NOMO-1 (cell line): Measurements from ENCODE around the gene TAF1A.
"Not testable (repeated sequence)": the region's sequence is repeated elsewhere in the genome, so short reads cannot be mapped to it uniquely, and the experiment has no call there.

Experiments used
- DNase-seq, 2 experiments: peaks; one replicate each; lab custom pipeline; 2025; ENCODE audit not compliant: unreplicated experiment in 2 of 2; lab: John Stamatoyannopoulos, UW

Gene TAF1A

DNA sequence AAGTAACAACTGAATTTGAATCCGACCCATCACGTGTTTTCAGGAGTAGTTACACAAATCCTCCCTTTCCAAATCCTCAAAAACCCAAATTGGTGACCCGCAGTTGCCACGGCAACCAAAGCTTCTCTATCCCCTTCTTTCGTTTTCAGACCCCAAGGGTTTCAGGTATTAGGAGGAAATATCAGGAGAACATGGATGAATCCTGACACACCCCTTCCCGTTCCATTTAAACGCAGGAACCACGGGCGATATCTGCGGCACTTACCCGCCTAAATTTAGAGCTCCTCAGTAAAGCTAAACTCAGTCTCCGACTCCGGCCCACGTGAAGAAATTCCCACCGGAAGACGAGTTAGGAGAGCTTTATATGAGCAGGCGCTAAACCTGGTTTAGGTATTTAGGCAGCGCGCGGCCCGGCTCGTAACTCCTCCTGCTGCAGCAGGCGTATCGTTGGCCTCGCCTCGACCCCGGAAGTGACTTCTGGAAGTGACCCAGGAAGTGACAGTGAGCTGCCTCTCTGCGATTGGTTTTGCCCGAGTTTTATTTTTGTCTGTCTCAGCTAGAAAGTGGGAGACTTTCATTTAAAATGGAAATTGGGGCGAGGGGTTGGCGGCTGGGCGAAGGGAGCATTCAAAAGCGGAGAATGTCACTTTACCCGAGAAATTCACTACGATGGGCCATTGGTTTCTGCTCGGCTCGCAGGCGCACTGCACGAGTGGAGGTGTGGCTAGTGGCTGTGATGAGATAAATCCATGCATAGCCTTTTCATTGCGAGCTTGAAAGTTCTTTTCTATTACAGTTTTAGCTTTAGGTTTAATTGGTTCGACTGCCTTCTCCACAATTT, at the start of gene TAF1A:
Gene TAF1A (minus strand): TSS at position 472 of the 841 bp plus-strand sequence.
- peak; percentile 73 to 84 for DNase-seq

DNA sequence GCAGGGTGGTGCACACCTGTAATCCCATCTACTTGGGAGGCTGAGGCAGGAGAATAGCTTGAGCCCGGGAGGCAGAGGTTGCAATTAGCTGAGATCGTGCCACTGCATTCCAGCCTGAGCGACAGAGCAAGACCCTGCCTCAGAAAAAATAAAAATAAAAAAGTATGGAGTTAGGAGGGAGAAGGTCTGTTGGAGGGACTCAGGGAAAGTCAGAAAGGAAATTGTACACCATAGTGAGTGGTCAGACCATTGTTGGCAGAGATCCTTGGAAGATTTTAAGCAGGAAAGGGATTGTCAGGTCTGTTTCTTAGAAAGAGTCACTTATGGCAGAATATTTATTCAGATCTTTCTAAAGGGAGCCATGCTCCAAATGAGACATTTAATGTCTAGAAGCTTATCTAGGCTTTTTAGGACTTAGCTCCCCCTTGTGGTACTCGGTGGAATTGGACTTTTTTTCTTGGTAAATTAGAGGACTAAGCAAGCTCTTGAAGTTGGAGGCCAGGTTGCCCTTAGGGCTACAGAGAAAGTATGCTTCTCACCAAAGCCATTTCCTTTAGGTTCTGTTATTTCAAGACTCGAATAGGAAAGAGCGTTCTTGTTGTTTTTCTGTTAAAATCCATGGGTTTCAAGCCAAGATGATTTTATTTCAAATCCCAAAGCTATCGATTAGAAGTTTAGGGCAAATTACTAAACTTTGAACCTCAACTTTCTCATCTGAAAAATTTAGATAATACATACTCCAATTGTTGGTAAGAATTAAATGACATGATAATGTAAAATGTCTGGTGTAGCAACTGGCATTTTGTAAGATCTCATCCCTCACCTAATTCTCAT, 44.7 kb upstream of the TAF1A start:
- peak; percentile 67 to 70 for DNase-seq

DNA sequence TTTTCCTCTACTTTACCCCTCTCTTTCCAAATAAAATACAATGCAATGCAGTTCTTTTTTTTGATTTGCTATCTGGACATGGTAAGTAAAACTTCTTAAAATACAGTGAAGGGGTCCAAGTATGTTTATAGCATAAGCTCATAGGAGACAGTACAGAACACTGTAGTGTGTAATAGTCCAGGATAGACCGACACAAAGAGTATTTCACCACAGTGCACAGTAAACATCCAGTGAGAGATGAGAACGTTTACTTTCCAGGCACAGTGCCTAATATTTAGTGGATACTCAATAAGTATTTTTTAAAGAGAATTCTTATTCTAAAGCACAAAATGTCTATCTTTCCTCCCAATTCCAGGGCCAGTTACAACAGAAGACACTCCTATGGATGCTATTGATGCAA, 43.0 kb upstream of the TAF1A start:
- DNase-seq = no peak

DNA sequence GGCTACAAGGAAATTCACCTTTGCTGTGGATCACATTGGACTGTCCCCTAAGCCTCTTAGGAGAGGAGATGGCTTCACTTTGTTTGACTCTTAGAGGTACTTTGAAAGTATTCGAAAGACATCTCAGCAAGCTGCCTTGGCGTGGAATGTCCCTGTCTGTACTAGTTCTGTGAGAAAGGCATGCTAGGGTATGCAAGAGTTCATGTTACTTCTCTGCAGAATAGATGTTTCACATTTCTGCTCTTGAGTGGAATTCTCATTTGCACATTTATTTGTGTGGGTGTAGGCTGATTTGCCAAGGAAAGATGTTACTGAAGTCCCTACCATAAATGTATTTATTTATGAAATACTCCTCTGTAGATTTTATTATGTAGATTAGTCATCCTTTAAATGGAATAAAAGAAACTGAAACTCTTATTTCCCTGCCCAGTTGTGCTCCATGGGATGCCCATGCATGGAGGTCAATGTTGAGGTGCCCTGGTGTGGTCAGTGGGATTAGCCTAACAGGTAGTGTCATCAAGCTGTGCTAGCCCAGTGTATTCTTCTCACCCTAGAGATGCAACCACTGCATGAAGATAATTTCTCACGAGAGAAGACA, 42.0 kb upstream of the TAF1A start:
- DNase-seq = no peak

DNA sequence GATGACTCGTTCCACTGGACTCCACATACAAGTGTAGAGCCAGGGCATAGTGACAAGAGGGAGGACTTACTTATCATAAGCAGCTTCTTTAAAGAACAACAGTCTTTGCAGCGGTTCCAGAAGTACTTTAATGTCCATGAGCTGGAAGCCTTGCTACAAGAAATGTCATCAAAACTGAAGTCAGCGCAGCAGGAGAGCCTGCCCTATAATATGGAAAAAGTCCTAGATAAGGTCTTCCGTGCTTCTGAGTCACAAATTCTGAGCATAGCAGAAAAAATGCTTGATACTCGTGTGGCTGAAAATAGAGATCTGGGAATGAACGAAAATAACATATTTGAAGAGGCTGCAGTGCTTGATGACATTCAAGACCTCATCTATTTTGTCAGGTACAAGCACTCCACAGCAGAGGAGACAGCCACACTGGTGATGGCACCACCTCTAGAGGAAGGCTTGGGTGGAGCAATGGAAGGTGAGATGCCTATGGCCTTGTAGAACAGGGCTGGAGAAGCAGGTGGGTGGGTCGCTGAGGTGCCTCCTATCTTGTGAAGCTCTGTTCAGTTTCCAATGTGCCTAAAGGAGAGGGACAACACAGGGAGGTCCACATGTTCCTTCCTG, 40.3 kb upstream of the TAF1A start:
- DNase-seq = no peak

DNA sequence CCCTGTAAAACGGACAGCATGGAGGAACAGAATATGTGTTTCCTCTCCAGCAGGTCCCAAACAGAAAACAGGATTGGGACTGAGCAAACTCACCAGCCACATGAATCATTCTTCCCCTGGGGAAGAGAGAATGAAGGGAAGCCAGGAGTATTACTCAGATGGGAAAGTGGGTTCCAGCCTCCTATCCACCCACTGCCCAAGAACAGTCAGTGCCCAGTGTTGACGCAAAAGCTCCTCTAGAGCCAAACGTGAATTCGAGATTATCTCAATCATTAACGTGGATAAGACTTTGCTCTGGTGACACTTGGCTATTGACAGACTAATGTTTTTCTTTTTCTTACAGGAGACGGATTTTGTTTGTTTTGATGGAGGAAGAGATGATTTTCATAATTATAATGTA, 37.5 kb upstream of the TAF1A start:
- no peak for DNase-seq

DNA sequence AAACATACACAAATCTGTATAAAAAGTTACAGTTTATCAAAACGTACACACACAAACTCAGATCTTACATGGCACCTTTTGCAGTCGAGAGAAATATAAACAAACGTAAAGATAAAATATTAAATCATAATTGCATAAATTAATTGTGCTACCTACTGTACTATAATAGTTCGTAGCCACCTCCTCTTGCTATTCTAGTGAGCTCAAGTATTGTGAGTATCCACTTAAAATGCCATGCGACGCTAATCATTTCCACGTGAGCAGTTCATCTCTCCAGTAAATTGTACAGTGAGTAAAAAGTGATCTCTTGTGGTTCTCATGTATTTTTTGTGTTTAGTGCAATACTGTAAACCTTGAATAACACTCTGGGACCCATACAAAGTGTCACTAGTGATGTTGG, 34.5 kb upstream of the TAF1A start:
- DNase-seq = no peak

DNA sequence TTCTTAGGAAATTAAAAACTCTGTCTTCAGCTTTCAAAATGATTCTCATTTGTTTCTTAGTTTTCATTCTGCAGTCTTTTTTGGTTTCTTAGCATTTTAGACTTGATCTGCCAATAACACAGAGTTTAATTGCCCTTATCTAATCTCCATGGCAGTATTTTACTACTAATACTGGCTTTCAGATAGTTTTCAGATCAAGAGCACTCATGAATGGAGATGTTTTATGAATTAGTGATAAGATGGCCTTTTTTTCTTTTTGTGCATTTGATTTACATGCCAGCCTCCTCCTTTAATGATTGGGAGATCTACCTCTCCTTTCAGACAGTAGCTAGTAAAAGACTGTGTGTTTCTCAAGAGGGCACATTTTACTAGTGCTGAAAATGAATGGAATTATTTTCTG, 33.7 kb upstream of the TAF1A start:
- DNase-seq = no peak

DNA sequence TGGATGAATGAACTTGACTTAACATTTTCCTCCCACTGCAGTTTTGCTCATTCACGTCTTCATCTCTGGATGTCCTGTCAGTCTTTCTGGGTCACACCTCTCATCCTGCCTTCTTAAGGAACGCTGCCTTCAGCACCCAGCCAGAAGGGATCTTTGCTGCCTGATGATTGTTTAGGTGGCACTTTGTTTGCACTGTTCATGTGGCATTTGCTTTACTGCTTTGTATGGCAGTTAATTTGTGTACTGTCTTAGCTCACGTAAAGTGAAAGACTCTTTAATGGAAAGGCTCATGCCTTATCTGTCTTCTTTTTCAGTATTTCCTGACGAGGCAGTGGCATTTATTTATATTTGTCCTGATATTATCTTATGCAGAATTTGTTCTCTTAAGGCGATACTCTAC, 33.0 kb upstream of the TAF1A start:
- no peak for DNase-seq

DNA sequence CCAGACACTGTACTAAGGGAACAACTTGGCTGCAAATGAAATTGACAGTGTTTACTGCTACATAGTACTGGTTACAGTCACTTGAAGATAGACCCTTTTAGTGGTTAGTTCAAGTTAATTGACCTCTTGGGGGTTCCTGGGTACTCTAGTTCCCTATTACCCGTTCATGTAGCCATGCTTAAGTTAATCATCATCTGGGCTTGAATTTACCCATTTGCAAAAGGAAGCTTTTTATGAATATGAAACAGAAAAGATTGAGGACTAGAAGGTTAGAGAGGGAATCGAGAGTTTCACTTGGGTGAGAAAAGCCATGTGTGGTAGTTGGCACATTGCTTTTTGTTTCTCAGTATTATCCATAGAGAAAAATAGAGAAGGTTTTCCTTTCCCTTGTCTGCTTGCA, 30.8 kb upstream of the TAF1A start:
- no peak for DNase-seq

DNA sequence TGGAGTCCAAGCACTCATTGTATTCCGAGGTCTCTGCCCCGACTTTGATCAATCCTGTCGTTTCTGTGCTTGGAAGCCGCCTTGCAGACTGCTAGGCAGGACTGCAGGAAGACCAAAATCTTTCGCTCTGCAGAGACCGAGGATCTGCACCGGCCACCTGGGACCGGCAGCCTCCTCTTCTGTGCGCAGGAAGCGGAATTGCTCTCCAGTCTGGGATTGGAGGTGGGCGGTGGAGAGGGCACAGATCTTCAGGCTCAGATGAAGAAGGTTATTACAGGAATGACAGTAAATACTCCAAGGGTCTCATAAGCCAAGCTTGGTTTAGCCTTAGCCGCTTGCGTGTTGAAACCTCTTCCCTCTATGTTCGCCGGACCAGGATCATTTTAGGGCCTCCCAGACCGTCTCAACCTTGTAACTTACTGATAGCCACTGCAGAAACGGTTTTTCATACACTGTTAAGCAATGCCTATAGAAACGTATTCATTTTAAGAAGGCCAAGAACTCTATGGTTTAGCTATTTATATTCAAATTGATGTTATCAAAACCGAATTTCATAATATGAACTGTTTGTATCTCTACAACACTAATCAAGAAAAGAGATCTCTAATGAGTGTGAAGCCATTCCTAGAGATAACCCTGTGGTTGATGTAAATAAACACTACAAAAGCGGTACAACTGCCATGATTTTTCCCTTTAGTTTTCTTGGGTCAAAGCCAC, 29.3 kb upstream of the TAF1A start:
- peak in 1 of 2 experiments; percentile 28 for DNase-seq

DNA sequence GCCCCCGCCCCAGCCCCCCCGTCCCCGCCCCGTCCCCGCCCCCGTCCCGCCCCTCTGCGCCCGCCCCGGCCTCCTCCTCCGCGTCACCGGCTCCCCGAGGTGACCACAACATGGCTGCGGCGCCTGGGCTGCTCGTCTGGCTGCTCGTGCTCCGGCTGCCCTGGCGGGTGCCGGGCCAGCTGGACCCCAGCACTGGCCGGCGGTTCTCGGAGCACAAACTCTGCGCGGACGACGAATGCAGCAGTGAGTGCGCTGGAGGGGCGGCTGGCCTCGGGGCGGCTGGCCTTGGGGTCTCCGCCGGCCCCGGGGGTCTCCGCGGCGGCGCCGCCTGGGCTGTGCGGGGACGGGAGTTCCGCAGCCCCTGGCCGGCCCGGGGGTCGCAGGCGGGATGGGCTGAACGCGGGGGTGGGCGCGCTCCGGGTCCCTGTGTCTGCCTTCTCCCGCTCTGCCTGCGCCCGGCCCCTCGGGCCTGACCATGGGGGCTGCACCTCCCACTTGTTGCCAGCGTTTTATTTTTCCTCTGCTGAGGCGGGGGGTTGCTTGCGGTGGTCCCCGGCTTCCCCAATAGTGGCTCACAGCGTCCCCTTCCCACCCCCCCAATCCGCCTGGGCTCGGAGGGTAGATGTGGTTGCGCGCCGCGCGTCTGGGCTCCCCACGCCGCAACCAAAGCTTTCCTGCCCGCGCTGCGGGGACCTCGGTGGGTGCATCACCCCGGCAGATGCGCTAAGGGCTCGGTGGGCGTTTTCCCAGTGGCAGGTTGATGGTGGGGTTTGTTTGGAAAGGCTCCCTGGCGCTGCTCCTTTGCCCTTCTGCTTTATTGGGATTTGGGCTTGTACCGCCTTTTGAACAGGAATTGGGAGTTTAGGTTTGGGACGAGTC, 28.5 kb upstream of the TAF1A start, which contains the start of gene MIA3:
Gene MIA3 (plus strand): TSS at position 97 of the 879 bp plus-strand sequence. CDS start 14 bp downstream, at position 111.
- DNase-seq = peak; percentile 54 to 63

DNA sequence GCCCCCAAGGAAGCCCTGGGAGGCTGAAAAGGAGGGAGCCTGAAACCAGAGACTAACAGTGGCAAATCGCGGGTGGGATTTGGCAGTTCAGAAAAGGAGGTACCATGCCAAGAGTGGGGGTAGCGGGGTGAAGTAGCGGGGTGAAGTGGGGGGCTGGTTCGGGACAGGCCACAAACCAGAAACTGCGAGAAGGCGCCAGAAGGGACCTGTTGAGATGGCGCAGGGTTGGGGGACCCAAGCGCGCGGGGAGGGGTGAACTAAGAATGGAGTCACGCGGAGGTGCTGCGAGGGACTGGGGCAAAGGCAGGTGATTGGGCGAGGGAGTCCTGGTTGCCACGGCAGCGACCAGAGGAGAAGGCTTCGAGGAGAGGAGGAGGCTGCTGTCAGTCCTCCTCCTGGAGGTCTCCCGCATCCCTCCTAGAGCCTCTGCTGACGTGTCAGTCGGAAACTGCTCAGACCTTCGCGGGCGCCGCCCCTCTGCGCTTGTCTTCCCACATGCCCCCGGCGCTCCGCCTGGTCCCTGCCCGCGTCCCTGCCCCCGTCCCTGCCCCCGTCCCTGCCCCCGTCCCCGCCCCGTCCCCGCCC, 27.7 kb upstream of the TAF1A start:
- peak; percentile 86 for DNase-seq

DNA sequence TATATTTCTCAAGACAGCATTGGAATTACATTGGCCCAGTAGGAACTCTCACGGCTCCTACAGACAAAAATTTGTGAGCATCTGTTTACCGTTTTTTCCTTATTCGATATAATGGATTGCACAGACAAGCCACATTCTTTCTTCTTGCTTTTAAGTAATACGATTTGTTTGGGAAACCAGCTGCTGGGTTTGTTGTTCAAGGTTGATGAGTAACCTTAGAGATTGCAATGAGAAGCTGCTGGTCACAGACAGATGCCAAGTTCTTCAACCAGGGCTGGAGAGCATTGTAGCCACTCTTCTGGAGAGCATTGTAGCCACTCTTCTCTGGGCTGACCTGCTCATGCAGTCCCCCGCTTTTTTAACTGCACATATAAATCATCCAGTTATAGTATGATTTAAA, 26.8 kb upstream of the TAF1A start:
- no peak for DNase-seq

DNA sequence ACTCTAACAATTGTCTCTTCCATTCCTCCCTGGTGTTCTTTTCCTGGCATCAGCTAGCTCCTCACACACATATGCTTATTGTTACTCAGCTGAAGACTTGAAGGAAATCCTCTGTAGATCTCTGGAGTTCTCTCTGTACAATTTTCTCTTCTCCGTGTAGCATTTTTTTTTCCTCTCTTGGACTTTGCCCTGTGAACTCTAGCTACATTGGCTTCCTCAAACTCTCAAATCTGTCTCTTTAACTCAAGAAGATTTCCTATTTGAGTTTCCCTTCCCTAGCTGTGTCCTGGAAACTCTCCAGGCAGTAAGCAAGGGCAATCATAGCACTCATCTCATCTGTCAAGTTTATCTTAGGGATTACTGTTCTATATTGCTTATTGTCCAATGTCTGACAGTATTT, 23.9 kb upstream of the TAF1A start:
- peak in 1 of 2 experiments; percentile 1 for DNase-seq

DNA sequence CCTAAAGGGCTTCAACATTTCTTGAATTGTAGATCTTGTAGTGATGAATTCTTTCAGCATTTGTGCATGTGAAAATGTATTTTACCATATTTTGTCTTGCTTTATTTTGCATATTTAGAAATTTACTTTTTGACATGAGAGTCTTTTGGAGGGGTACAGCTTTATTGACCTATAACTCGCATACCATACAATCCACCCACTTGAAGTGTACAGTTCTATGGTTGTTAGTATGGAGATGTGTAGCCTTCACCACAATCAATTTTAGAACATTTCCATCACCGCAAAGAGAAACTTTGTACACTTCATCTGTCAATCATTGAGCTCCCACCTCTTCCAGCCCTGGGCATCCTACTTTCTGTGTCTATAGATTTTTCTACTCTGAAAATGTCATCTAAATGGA, 21.0 kb upstream of the TAF1A start:
- no peak for DNase-seq

DNA sequence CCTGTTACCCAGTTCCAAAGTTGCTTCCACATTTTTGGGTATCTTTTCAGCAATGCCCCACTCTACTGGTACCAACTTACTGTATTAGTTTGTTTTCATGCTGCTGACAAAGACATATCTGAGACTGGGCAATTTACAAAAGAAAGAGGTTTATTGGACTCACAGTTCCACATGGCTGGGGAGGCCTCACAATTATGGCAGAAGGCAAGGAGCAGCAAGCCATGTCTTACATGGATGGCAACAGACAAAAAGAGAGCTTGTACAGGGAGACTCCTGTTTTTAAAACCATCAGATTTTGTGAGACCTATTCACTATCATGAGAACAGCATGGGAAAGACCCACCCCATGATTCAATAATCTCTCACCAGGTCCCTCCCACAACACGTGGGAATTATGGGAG, 19.4 kb upstream of the TAF1A start:
- not testable (repeated sequence) for DNase-seq

DNA sequence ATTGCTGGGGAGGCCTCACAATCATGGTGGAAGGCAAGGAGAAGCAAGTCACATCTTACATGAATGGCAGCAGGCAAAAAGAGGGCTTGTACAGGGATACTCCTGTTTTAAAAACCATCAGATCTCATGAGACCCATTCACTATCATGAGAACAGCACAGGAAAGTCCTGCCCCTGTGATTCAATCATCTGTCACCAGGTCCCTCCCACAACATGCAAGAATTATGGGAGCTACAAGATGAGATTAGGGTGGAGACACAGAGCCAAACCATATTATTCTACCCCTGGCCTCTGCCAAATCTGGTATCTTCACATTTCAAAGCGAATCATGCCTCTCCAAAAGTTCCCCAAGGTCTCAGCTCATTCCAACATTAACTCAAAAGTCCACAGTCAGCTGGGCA, 17.0 kb upstream of the TAF1A start:
- DNase-seq = no peak

DNA sequence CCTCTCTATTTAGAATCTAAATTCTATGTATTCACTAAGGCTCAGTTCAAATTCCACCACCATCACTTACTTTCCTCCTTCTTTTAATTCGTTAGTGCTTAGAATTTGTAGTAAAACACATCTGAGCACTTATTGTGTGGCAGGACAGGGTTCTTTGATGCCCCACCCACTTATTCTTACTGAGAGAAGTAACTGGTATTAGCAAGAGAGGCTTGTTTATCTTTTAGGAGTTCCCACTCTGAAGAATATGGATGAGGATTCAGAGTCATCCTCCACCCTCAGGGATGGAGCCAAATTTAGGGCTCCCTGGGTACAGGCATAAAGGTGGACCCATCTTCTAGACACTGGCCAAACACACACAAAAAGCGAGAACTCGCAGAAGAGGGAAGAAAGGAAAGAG, 11.5 kb upstream of the TAF1A start:
- DNase-seq = no peak
